AG08395 (cell line): ENCODE data around the gene GRID1.

Experiments used
- DNase-seq: peaks from one replicate; pipeline ENCODE4 v3.0.0; 2012; ENCODE audit warnings: mixed read lengths, low spot score

Gene GRID1

GRCh38 chr10:86292462-86293395, 73.9 kb downstream of the GRID1 start:
- DNase-seq, result no peak

- no peak for DNase-seq
Observed at GRCh38 chr10:86291616-86292340, 74.8 kb downstream of the GRID1 start.

- no peak for DNase-seq
Observed at GRCh38 chr10:86290933-86291615, 75.5 kb downstream of the GRID1 start.

GRCh38 chr10:86289577-86289868, 77.1 kb downstream of the GRID1 start:
- no peak for DNase-seq

- no peak for DNase-seq
Observed at GRCh38 chr10:86288695-86289576, 77.7 kb downstream of the GRID1 start.

GRCh38 chr10:86287966-86288579, 78.5 kb downstream of the GRID1 start:
- DNase-seq, result no peak

GRCh38 chr10:86287110-86287793, 79.3 kb downstream of the GRID1 start:
- no peak for DNase-seq

- no peak for DNase-seq
Observed at GRCh38 chr10:86286236-86287109, 80.1 kb downstream of the GRID1 start.

- DNase-seq, result no peak
Observed at GRCh38 chr10:86285136-86285790, 81.3 kb downstream of the GRID1 start.

- no peak for DNase-seq
Observed at GRCh38 chr10:86284355-86285105, 82.1 kb downstream of the GRID1 start.

GRCh38 chr10:86283466-86284287, 82.9 kb downstream of the GRID1 start:
- DNase-seq, result no peak

GRCh38 chr10:86282664-86283465, 83.7 kb downstream of the GRID1 start:
- no peak for DNase-seq

GRCh38 chr10:86281396-86281795, 85.2 kb downstream of the GRID1 start:
- no peak for DNase-seq

- no peak for DNase-seq
Observed at GRCh38 chr10:86269332-86269731, 97.3 kb downstream of the GRID1 start.

- DNase-seq, result no peak
Observed at GRCh38 chr10:86267286-86268195, 99.1 kb downstream of the GRID1 start.
